ENCODE measurements around the gene DLK1.

DLK1 gene

DNA sequence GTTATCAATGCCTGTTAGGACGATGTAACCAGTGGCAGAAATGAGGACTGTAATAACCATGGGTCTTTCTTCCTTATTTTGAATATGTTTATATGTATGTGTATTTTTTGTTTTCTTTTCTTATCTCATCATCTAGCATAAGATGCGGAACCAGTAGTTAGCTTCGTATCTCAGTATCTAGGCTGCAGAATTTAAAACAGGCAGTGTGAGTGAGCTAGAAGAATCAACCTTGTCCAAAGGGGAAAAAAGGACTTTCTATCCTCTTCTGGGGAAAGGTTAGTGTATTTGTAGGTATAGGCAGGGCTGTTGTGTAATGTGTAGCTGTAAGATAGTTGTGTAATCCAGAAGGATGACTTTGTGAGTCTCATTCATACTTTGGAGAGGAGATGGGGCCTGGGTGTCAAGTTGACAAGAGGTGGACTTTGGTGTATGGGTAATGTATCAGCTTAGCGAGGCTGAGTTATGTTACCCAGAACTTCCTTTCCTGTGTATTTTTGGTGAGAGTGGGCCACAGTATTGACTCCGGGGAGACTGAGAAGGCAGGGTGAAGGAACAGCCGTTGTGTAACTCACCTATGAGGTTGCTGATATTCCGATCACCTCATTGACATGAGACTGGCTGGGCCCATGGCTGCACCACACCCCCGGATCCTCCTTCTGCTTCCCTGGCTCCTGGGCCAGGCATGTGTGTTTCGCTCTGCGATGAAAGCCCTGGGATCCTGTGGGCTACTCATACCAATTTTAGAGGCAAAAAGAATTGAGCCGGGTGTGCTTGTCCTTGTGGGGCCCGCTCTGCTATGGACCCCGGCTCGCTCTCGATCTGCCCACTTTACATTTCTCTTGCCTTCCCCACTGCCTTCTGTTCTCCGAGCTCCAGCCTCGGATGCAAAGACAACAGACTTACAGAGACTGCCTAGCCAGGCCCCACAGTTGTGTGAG lies 24.3 kb downstream of the DLK1 start:
- DNase-seq (ENCODE audit: low read depth): peak; percentile 30
- TF ChIP-seq, protein P1, sequence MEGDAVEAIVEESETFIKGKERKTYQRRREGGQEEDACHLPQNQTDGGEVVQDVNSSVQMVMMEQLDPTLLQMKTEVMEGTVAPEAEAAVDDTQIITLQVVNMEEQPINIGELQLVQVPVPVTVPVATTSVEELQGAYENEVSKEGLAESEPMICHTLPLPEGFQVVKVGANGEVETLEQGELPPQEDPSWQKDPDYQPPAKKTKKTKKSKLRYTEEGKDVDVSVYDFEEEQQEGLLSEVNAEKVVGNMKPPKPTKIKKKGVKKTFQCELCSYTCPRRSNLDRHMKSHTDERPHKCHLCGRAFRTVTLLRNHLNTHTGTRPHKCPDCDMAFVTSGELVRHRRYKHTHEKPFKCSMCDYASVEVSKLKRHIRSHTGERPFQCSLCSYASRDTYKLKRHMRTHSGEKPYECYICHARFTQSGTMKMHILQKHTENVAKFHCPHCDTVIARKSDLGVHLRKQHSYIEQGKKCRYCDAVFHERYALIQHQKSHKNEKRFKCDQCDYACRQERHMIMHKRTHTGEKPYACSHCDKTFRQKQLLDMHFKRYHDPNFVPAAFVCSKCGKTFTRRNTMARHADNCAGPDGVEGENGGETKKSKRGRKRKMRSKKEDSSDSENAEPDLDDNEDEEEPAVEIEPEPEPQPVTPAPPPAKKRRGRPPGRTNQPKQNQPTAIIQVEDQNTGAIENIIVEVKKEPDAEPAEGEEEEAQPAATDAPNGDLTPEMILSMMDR (IDR thresholded peaks at IDR 0.05; ENCODE audit: insufficient read depth, low read depth, low read length, missing control alignments): no peak
- H3K4me3 ChIP-seq (ENCODE audit: low read length): no peak overlapping the region

- TF ChIP-seq, protein P1 (IDR thresholded peaks at IDR 0.05; ENCODE audit: insufficient read depth, low read depth, low read length, missing control alignments): no peak
- DNase-seq (ENCODE audit: low read depth): no peak
- H3K4me3 ChIP-seq (ENCODE audit: low read length): no peak overlapping the region
Observed at GRCh38 chr14:100754020-100754419, 27.3 kb downstream of the DLK1 start.

DNA sequence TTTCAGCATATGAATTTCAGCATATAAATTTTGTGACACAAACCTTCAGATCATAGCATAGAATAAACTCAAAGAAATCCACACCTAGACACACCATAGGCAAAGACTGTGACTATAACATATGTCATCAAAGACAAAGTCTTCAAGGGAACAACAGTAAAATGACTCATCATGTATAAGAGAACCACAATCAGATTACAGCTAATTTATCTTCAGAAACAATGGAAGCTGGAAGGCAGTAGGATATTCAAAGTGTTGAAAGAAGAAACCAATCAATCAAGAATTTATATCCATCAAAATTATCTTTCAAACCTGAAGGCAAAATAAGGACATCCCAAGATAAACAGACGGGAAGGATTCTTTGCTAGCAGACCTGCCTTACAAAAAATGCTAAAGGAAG lies 29.0 kb downstream of the DLK1 start:
- DNase-seq (ENCODE audit: low read depth): peak; percentile 66
- H3K4me3 ChIP-seq (ENCODE audit: low read length): no peak overlapping the region
- TF ChIP-seq, protein P1 (IDR thresholded peaks at IDR 0.05; ENCODE audit: insufficient read depth, low read depth, low read length, missing control alignments): no peak

GRCh38 chr14:100761481-100761880 lies 34.8 kb downstream of the DLK1 start:
- peak; percentile 91 for DNase-seq (ENCODE audit: low read depth)
- TF ChIP-seq, protein P1 (IDR thresholded peaks at IDR 0.05; ENCODE audit: insufficient read depth, low read depth, low read length, missing control alignments): no peak

GRCh38 chr14:100762089-100762515 lies 35.4 kb downstream of the DLK1 start:
- no peak overlapping the region for H3K4me3 ChIP-seq (ENCODE audit: low read length)
- DNase-seq (ENCODE audit: low read depth): peak; percentile 9
- TF ChIP-seq, protein P1 (IDR thresholded peaks at IDR 0.05; ENCODE audit: insufficient read depth, low read depth, low read length, missing control alignments): no peak

More at GRCh38 chr14:100761481-100761880, 34.8 kb downstream of the DLK1 start:
- H3K4me3 ChIP-seq (ENCODE audit: low read length): no peak overlapping the region

- DNase-seq (ENCODE audit: low read depth): no peak
- TF ChIP-seq, protein P1 (IDR thresholded peaks at IDR 0.05; ENCODE audit: insufficient read depth, low read depth, low read length, missing control alignments): no peak
- H3K4me3 ChIP-seq (ENCODE audit: low read length): no peak overlapping the region
Observed at GRCh38 chr14:100762901-100763300, 36.2 kb downstream of the DLK1 start.

Measured in epithelial cell of esophagus (primary cell).